Ascending aorta (tissue), 2 donors: Measurements from ENCODE around the gene NUP210. TPM values are rescaled to one million over a fixed set of nuclear protein-coding genes. Genes with fewer than 3 reads are reported as not detected.

ENCODE experiments used
- DNase-seq, 2 donors: peaks; one replicate each; pipeline ENCODE4 v3.0.0-alpha.2; 2019; ENCODE audit warnings: low spot score in 2 of 2
- H3K27ac ChIP-seq, 2 donors: fragments of 200-600 bp; sonication (generic); one replicate each; pipeline ENCODE4 v1.5.1; 2016 to 2017; ENCODE audit warnings: mild to moderate bottlenecking in 1 of 2
- H3K27me3 ChIP-seq: fragments of 200-600 bp; sonication (generic); one replicate; pipeline ENCODE4 v1.5.1; 2017
- H3K36me3 ChIP-seq, 2 donors: fragments of 200-600 bp; sonication (generic); one replicate each; pipeline ENCODE4 v1.5.1; 2016
- H3K4me1 ChIP-seq, 2 donors: fragments of 200-600 bp; sonication (generic); one replicate each; pipeline ENCODE4 v1.5.1; 2016 to 2017; ENCODE audit warnings: mild to moderate bottlenecking in 1 of 2
- H3K4me3 ChIP-seq, 2 donors: fragments of 200-600 bp; sonication (generic); one replicate each; pipeline ENCODE4 v1.5.1; 2016 to 2017; ENCODE audit warnings: mild to moderate bottlenecking in 1 of 2
- H3K9me3 ChIP-seq, 2 donors: fragments of 200-600 bp; sonication (generic); one replicate each; pipeline ENCODE4 v1.5.1; 2016
- intact Hi-C: fragments of 100-400 bp; cut with DNase I; formaldehyde crosslinking; loops from one replicate; pipeline ENCODE4 v1.15.1; 2023
- total RNA-seq: library from RNA; depleted of rRNA; stranded (reverse); fragments of >200 nt; gene quantifications from one replicate; pipeline ENCODE4 v1.1.0, GENCODE V29; 2016
- TF ChIP-seq, protein P1 (sequence below), 3 experiments: fragments of 200-600 bp in 2 of 3; fragments of 450-650 bp in 1 of 3; sonication (generic) in 2 of 3; IDR thresholded peaks; one replicate each; pipeline ENCODE4 v1.5.1; 2016 to 2019; ENCODE audit warnings: antibody characterized with exemption in 3 of 3, mild to moderate bottlenecking in 1 of 3, moderate library complexity in 1 of 3

The NUP210 gene
- total RNA-seq, 1 donor from 2014 or later: 11.0 TPM

DNA sequence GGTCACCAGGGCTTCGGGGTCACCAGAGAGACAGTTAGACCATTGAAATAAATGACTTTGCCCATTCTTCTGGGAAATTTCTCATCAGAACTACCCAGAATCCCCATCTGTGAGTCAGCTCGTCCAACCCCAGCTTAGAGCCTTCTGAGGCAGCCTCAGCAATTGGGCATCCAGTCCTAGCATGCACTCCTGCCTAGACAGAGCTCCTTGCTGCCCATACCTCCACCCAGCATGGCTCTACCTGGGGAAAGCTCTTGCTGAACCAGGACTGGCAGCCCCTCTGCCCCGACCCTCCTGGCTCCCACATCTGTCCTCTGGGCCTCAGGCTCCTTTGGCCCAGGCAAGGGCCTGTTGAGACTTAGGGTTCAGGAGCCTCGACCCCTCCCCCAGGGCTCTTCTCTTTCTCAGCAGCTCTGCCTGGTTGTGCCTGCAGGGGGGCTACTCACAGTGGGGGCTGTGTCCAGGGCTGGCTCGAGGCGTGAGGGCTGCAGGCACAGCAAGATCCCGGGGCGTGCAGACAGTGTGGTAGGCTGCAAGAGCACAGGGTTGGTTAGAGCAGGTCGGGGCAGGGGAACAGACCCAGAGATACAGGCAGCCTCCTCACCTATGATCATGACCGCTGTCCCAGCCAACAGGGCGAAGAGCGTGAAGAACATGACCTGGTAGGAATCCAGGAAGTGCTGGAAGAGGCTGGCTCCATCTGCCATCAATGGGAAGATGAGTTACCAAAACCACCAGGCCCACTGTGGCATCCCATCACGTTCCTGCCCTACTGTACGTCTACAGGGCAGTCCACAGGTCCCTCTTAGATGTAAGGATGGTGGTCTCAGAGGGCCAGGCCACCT lies 101.3 kb downstream of the NUP210 start:
- no peaks in the 10 kb centered on the region for H3K4me1 ChIP-seq
- no peak overlapping the region for H3K27ac ChIP-seq
- no peaks in the 10 kb centered on the region for H3K9me3 ChIP-seq
- intact Hi-C loops: no loop called here
- TF ChIP-seq, protein P1, sequence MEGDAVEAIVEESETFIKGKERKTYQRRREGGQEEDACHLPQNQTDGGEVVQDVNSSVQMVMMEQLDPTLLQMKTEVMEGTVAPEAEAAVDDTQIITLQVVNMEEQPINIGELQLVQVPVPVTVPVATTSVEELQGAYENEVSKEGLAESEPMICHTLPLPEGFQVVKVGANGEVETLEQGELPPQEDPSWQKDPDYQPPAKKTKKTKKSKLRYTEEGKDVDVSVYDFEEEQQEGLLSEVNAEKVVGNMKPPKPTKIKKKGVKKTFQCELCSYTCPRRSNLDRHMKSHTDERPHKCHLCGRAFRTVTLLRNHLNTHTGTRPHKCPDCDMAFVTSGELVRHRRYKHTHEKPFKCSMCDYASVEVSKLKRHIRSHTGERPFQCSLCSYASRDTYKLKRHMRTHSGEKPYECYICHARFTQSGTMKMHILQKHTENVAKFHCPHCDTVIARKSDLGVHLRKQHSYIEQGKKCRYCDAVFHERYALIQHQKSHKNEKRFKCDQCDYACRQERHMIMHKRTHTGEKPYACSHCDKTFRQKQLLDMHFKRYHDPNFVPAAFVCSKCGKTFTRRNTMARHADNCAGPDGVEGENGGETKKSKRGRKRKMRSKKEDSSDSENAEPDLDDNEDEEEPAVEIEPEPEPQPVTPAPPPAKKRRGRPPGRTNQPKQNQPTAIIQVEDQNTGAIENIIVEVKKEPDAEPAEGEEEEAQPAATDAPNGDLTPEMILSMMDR (IDR thresholded peaks at IDR 0.05): no peak
- DNase-seq: no peak
- H3K4me3 ChIP-seq: no peak overlapping the region
- H3K36me3 ChIP-seq: no peaks in the 10 kb centered on the region
- H3K27me3 ChIP-seq: no peaks in the 10 kb centered on the region

DNA sequence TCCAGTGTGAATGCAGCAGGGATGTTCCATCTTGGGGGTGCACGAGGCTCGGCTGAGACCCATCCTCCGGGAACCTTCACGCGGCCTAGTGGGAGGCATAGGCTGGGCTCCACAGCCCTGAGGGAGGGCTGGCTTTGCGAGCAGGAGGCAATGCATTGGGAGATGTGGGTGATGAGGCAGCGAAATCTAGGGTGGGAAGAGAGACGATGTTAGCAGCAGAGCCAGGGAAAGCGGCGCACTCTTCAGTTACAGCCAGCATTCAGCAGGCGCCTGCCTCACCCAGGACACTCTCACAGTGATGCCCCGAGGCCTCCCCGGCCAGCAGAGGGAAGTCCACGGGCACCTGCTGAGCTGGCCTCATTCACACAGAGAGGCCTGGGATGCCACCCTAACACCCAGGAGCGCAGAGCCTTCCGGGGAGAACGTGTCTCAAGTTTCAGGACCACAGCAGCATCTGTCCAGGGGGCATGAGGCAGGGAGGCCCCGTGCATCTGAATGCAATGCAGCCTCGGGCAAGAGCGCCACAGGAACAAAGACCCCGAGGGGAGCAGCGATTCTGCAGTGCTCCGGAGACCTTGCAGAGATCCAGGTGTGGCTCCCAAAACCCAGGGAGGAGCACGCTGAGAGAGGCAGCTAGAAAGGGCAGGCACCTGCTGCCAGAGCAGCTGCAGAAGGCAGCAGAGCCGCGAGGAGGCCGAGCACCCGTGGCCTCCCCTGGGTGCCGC lies 102.4 kb downstream of the NUP210 start:
- H3K36me3 ChIP-seq: no peaks in the 10 kb centered on the region
- no peak overlapping the region for H3K4me3 ChIP-seq
- H3K9me3 ChIP-seq: no peaks in the 10 kb centered on the region
- intact Hi-C loops: no loop called here
- no peaks in the 10 kb centered on the region for H3K27me3 ChIP-seq
- no peaks in the 10 kb centered on the region for H3K4me1 ChIP-seq
- DNase-seq: no peak
- H3K27ac ChIP-seq: no peak overlapping the region
- TF ChIP-seq, protein P1 (IDR thresholded peaks at IDR 0.05): no peak

DNA sequence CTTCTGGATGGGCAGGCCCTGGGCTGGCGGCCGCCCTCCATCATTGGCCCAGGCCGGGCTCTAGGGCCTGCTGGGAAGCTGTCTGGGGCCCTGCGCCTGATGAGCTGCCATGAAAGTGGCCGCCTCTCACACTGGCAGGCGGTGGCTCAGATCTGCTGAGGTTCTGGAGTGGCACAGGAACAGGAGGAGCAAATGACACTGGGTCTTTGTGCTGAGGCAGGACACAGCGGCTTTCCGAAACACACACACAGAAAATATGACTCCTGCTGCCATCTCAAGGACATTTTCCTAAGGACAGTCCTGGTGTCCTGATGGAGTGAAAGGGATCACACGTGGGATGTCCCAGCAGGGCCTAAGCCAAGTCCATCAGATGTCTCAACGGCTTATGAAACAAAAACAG lies 103.5 kb downstream of the NUP210 start:
- Histone ChIP-seq H3K9me3 (no peaks in the 10 kb centered on the region), H3K4me3 (no peak overlapping the region), H3K36me3 (no peaks in the 10 kb centered on the region), H3K27me3 (no peaks in the 10 kb centered on the region), H3K4me1 (no peaks in the 10 kb centered on the region), H3K27ac (no peak overlapping the region)
- DNase-seq: no peak
- TF ChIP-seq, protein P1 (IDR thresholded peaks at IDR 0.05): no peak
- intact Hi-C loops: no loop called here

DNA sequence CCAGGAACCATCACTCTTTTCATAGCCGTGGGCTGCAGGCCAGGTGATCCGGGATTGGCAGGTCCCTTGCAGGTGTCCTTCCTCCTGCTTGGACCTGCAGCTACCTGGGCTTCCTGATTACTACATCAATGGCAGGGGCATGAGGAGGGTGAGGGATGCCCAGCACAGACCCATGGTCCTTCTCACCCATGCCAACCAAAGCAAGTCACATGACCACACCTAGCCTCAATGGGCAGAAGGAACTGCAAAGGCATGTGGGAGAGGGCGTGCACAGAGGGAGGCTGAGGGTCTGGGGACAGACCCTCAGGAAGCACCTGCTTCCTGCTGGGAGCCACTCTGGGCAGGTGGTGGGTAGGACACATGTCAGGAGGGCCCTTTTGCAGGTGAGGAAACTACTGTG lies 105.2 kb downstream of the NUP210 start:
- Histone ChIP-seq H3K4me1 (no peaks in the 10 kb centered on the region), H3K4me3 (no peak overlapping the region), H3K27me3 (no peaks in the 10 kb centered on the region), H3K9me3 (no peaks in the 10 kb centered on the region), H3K27ac (no peak overlapping the region), H3K36me3 (no peaks in the 10 kb centered on the region)
- intact Hi-C loops: no loop called here
- no peak for DNase-seq
- TF ChIP-seq, protein P1 (IDR thresholded peaks at IDR 0.05): no peak

DNA sequence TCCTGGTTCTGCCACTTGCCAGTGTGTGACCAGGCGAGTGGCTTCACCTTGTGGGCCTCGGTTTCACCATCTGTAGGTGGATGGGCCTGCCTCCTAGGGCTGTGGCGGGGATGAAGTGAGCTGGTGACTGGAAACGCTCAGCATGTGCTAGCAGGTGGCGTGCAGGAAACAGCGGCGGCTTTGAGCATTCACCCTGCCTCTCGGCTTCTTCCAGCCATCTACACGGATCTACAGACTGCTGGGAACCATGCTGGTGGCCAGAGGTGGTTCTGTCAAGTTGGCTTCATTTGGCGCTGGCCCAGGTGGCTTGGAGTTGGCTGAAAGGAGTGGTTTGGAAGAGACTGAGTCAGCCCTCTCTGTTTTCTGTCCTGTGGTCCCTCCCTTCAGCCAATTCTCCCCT lies 106.3 kb downstream of the NUP210 start:
- TF ChIP-seq, protein P1 (IDR thresholded peaks at IDR 0.05): no peak
- Histone ChIP-seq H3K36me3 (no peaks in the 10 kb centered on the region), H3K4me1 (no peaks in the 10 kb centered on the region), H3K9me3 (no peaks in the 10 kb centered on the region), H3K4me3 (no peak overlapping the region), H3K27ac (no peak overlapping the region), H3K27me3 (no peaks in the 10 kb centered on the region)
- intact Hi-C loops: no loop called here
- no peak for DNase-seq
